Testis (tissue), 3 donors: ENCODE measurements around the gene SECTM1. TPM values are rescaled to one million over a fixed set of nuclear protein-coding genes. Genes with fewer than 3 reads are reported as not detected.

Source experiments
- DNase-seq: peaks from one replicate; pipeline ENCODE4 v3.0.0-alpha.2; 2019
- H3K27ac ChIP-seq, 2 donors: fragments of 200-600 bp; sonication (generic); one replicate each; pipeline ENCODE4 v1.5.1; 2019
- H3K27me3 ChIP-seq: fragments of 200-600 bp; sonication (generic); one replicate; pipeline ENCODE4 v1.5.1; 2019
- H3K36me3 ChIP-seq: fragments of 200-600 bp; sonication (generic); one replicate; pipeline ENCODE4 v1.5.1; 2017; ENCODE audit warnings: low read depth; ENCODE audit errors: missing control alignments
- H3K4me1 ChIP-seq: fragments of 200-600 bp; sonication (generic); one replicate; pipeline ENCODE4 v1.5.1; 2019
- H3K4me3 ChIP-seq, 2 donors: fragments of 200-600 bp; sonication (generic); one replicate each; pipeline ENCODE4 v1.5.1; 2017 to 2019
- H3K9me3 ChIP-seq: fragments of 200-600 bp; sonication (generic); one replicate; pipeline ENCODE4 v1.5.1; 2017
- CTCF ChIP-seq, 3 experiments: fragments of 450-650 bp in 2 of 3; fragments of 200-600 bp in 1 of 3; sonication (generic) in 1 of 3; IDR thresholded peaks; one replicate each; pipeline ENCODE4 v1.5.1; 2016 to 2019; ENCODE audit warnings: antibody characterized with exemption in 3 of 3, mild to moderate bottlenecking in 2 of 3, moderate library complexity in 1 of 3
- POLR2A ChIP-seq: fragments of 450-650 bp; IDR thresholded peaks from one replicate; pipeline ENCODE4 v1.6.1; 2017; ENCODE audit warnings: antibody characterized with exemption, mild to moderate bottlenecking, moderate library complexity
- whole genome bisulfite sequencing, 2 donors: methylation state at CpG; one replicate each; pipeline ENCODE4 v1.1.5; 2018; 5-methylcytosine and 5-hydroxymethylcytosine counted together
- intact Hi-C: fragments of 100-400 bp; cut with DNase I; formaldehyde crosslinking; loops from one replicate; pipeline ENCODE4 v1.15.1; 2023; ENCODE audit warnings: low total_unique reads
- polyA plus RNA-seq: library from polyadenylated mRNA; stranded (reverse); fragments of 350-450 nt; fragmentation: Illumina TruSeq; extraction: RNeasy Lipid Tissue Mini Kit (QIAGEN cat#74804); gene quantifications from one replicate; pipeline ENCODE4 v1.2.3, GENCODE V29; 2014; ENCODE audit warnings: low read depth, low replicate concordance; ENCODE audit not compliant: insufficient read depth
- total RNA-seq, 2 donors: library from RNA; depleted of rRNA; stranded (reverse); fragments of >200 nt; gene quantifications; one replicate each; pipeline ENCODE4 v1.2.3, GENCODE V29; 2016

The SECTM1 gene
- total and polyA plus RNA-seq, 3 donors from 2014 or later, result 0.55 to 9.3 (median 5.9) TPM

- intact Hi-C loops, result no loop called here
- peaks cover 7% of the 10 kb centered on the region for H3K4me1 ChIP-seq
- H3K36me3 ChIP-seq, result no peaks in the 10 kb centered on the region
- H3K4me3 ChIP-seq, result no peak overlapping the region
- TF ChIP-seq POLR2A (no peak), CTCF (IDR thresholded peaks at IDR 0.05) (no peak)
- no peaks in the 10 kb centered on the region for H3K27me3 ChIP-seq
- no peak for DNase-seq
- no peaks in the 10 kb centered on the region for H3K9me3 ChIP-seq
- H3K27ac ChIP-seq, result no peak overlapping the region
- WGBS, 2 donors, result 75 to 85% methylated on average over 12 to 15 of the region's 15 CpGs
These were observed 6.3 kb downstream of the SECTM1 start for GRCh38 chr17:82327289-82327688.

- H3K4me3 ChIP-seq, result no peak overlapping the region
- H3K9me3 ChIP-seq, result no peaks in the 10 kb centered on the region
- peaks cover 6% of the 10 kb centered on the region for H3K4me1 ChIP-seq
- H3K27ac ChIP-seq, result no peak overlapping the region
- TF ChIP-seq POLR2A, result no peak
- TF ChIP-seq CTCF (IDR thresholded peaks at IDR 0.05), result no peak
- no peak for DNase-seq
- 91 to 95% methylated on average over 22 to 30 of the region's 30 CpGs for WGBS, 2 donors
- H3K27me3 ChIP-seq, result no peaks in the 10 kb centered on the region
- H3K36me3 ChIP-seq, result no peaks in the 10 kb centered on the region
- intact Hi-C loops, result no loop called here
These were observed 8.0 kb downstream of the SECTM1 start for GRCh38 chr17:82325286-82326180.

DNA sequence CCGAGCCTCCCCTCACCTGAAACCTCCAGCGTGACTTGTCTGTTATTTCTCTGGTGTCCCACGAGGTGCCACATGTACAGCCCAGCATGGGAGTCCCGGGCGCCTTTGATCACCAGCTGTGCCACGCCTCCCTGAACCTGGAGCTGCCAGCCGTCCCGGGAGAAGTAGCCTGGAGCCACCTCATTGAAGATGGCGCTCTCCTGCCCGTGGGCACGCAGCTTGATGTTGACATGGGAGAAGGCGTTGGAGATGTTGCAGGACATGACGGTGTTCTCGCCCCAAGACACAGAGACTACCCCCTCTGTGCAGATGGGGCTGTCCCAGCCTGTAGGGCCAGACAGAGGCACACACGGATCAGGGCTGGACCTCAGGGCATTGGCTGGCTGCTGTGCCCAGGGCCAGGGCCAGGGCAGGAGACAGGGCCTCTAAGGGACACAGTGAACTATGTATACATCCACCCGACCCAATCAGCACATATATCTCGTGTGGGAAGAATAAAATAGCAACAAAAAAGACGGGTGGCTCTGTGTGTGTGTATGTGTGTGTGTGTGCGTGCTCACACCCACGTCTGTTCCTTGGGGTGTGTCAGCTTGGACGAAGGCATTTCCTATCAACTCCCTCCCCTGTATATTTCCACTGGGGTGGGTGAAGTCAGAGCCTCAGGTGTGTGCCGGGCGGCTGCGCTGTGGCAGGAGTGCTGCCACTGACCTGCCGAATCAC is 8.8 kb downstream of the SECTM1 start:
- WGBS, 2 donors, result 65 to 80% methylated on average over 10 to 25 of the region's 25 CpGs
- Histone ChIP-seq H3K9me3 (no peaks in the 10 kb centered on the region), H3K4me3 (no peak overlapping the region), H3K4me1 (no peaks in the 10 kb centered on the region), H3K27me3 (no peaks in the 10 kb centered on the region), H3K36me3 (no peaks in the 10 kb centered on the region), H3K27ac (no peak overlapping the region)
- DNase-seq, result no peak
- TF ChIP-seq POLR2A (no peak), CTCF (IDR thresholded peaks at IDR 0.05) (no peak)
- intact Hi-C loops, result no loop called here

GRCh38 chr17:82323514-82324234 is 9.9 kb downstream of the SECTM1 start:
- TF ChIP-seq CTCF (IDR thresholded peaks at IDR 0.05), result no peak
- no peak for TF ChIP-seq POLR2A
- H3K36me3 ChIP-seq, result no peaks in the 10 kb centered on the region
- intact Hi-C loops, result no loop called here
- no peaks in the 10 kb centered on the region for H3K27me3 ChIP-seq
- no peak overlapping the region for H3K4me3 ChIP-seq
- DNase-seq, result no peak
- WGBS, 2 donors, result 74 to 78% methylated on average over 14 to 20 of the region's 21 CpGs
- H3K4me1 ChIP-seq, result no peaks in the 10 kb centered on the region
- no peak overlapping the region for H3K27ac ChIP-seq
- no peaks in the 10 kb centered on the region for H3K9me3 ChIP-seq
